CD14-positive monocyte (primary cell): ENCODE results near the gene NEGR1. TPM values are rescaled to one million over a fixed set of nuclear protein-coding genes. Genes with fewer than 3 reads are reported as not detected.

Source experiments
- DNase-seq, 3 donors: peaks; one replicate each; pipeline ENCODE4 v3.0.0-alpha.2; 2011 to 2022
- H2AFZ ChIP-seq: 2 replicates; pipeline ENCODE4 v1.6.0; 2012; ENCODE audit warnings: mild to moderate bottlenecking, low read depth, low read length, inconsistent platforms; ENCODE audit not compliant: insufficient read depth, poor library complexity, severe bottlenecking
- H3K27ac ChIP-seq, 2 donors: 1 replicate in 1 of 2; 2 replicates in 1 of 2; pipeline ENCODE4 v1.5.1; 2012 to 2013; ENCODE audit warnings: low read length in 2 of 2, control low read depth in 1 of 2, inconsistent platforms in 1 of 2, low read depth in 1 of 2, mild to moderate bottlenecking in 1 of 2
- H3K27me3 ChIP-seq, 2 donors: one replicate each; pipeline versions ENCODE4 v1.6.0 to v1.6.1; 2011 to 2013; ENCODE audit warnings: low read length in 2 of 2; ENCODE audit not compliant: control insufficient read depth in 2 of 2, insufficient read depth in 2 of 2
- H3K36me3 ChIP-seq, 2 donors: replicated peaks in 1 of 2; 1 replicate in 1 of 2; 2 replicates in 1 of 2; pipeline versions ENCODE4 v1.5.1 to v1.6.1; 2012 to 2013; ENCODE audit warnings: low read length in 2 of 2, control low read depth in 1 of 2, inconsistent platforms in 1 of 2, mild to moderate bottlenecking in 1 of 2; ENCODE audit not compliant: insufficient read depth in 2 of 2, control insufficient read depth in 1 of 2
- H3K4me1 ChIP-seq, 2 donors: 1 replicate in 1 of 2; 2 replicates in 1 of 2; pipeline versions ENCODE4 v1.5.1 to v1.6.1; 2012 to 2013; ENCODE audit warnings: low read length in 2 of 2, control low read depth in 1 of 2, inconsistent platforms in 1 of 2, mild to moderate bottlenecking in 1 of 2, moderate library complexity in 1 of 2; ENCODE audit not compliant: insufficient read depth in 2 of 2, control insufficient read depth in 1 of 2
- H3K4me2 ChIP-seq: replicated peaks from 2 replicates; pipeline ENCODE3; 2012; ENCODE audit warnings: low read length, moderate library complexity, mild to moderate bottlenecking; ENCODE audit not compliant: poor library complexity, severe bottlenecking; ENCODE audit errors: extremely low read depth
- H3K4me3 ChIP-seq, 3 experiments: fragments of 200-600 bp in 1 of 3; sonication (generic) in 1 of 3; replicated peaks in 1 of 3; 1 replicate in 2 of 3; 2 replicates in 1 of 3; pipeline ENCODE4 v1.5.1; 2011 to 2013; ENCODE audit warnings: low read length in 3 of 3, mild to moderate bottlenecking in 3 of 3, control low read depth in 2 of 3, low read depth in 2 of 3, inconsistent platforms in 1 of 3, moderate library complexity in 1 of 3
- H3K79me2 ChIP-seq: 2 replicates; pipeline ENCODE4 v1.6.0; 2012; ENCODE audit warnings: mild to moderate bottlenecking, control low read depth, inconsistent platforms, low read length, moderate library complexity; ENCODE audit not compliant: insufficient read depth
- H3K9ac ChIP-seq: 2 replicates; pipeline ENCODE4 v1.6.0; 2017; ENCODE audit warnings: low read length, mild to moderate bottlenecking; ENCODE audit not compliant: insufficient read depth, poor library complexity, severe bottlenecking
- H3K9me3 ChIP-seq, 2 donors: replicated peaks in 1 of 2; 1 replicate in 1 of 2; 2 replicates in 1 of 2; pipeline versions ENCODE4 v1.5.1 to v1.6.1; 2012 to 2013; ENCODE audit warnings: low read length in 2 of 2, control low read depth in 1 of 2; ENCODE audit not compliant: control insufficient read depth in 1 of 2, insufficient read depth in 1 of 2
- H4K20me1 ChIP-seq: 2 replicates; pipeline ENCODE4 v1.6.0; 2012; ENCODE audit warnings: mild to moderate bottlenecking, low read length, control low read depth, moderate library complexity; ENCODE audit not compliant: insufficient read depth
- H3K27ac Mint-ChIP-seq, 7 donors: one replicate each; pipeline ENCODE4 v1.8.0; 2020; ENCODE audit warnings: mild to moderate bottlenecking in 7 of 7, mixed read lengths in 7 of 7, moderate library complexity in 6 of 7, inconsistent platforms in 2 of 7
- H3K27me3 Mint-ChIP-seq, 3 donors: one replicate each; pipeline ENCODE4 v1.8.0; 2021 to 2022; ENCODE audit warnings: low read depth in 3 of 3, mild to moderate bottlenecking in 3 of 3, mixed read lengths in 3 of 3, moderate library complexity in 3 of 3, inconsistent platforms in 1 of 3
- H3K36me3 Mint-ChIP-seq, 2 donors: one replicate each; pipeline ENCODE4 v1.8.0; 2020; ENCODE audit warnings: mixed read lengths in 2 of 2, inconsistent platforms in 1 of 2, mild to moderate bottlenecking in 1 of 2
- H3K4me1 Mint-ChIP-seq: one replicate; pipeline ENCODE4 v1.8.0; 2020; ENCODE audit warnings: mild to moderate bottlenecking, mixed read lengths
- H3K4me3 Mint-ChIP-seq, 2 donors: one replicate each; pipeline ENCODE4 v1.8.0; 2020; ENCODE audit warnings: mild to moderate bottlenecking in 2 of 2, mixed read lengths in 2 of 2, moderate library complexity in 1 of 2
- H3K9me3 Mint-ChIP-seq, 7 donors: one replicate each; pipeline ENCODE4 v1.8.0; 2020 to 2022; ENCODE audit warnings: mixed read lengths in 7 of 7, mild to moderate bottlenecking in 6 of 7, moderate library complexity in 6 of 7, inconsistent platforms in 2 of 7
- CTCF ChIP-seq: fragments of 200-600 bp; IDR thresholded peaks from one replicate; pipeline ENCODE4 v1.8.0; 2022; ENCODE audit warnings: antibody characterized with exemption, mild to moderate bottlenecking
- WGBS: methylation state at CpG from one replicate; pipeline ENCODE4 v1.1.5; 2013; ENCODE audit warnings: missing lambda C conversion rate; ENCODE audit not compliant: insufficient coverage; 5-methylcytosine and 5-hydroxymethylcytosine counted together
- intact Hi-C, 2 donors: fragments of 100-400 bp; cut with micrococcal nuclease; formaldehyde crosslinking; loops; one replicate each; pipeline versions ENCODE4 v1.15.0 to v1.15.1; 2023
- polyA plus RNA-seq, 3 donors: library from polyadenylated mRNA; depleted of rRNA in 1 of 3; unstranded in 2 of 3; stranded (reverse) in 1 of 3; fragments of 300-500 nt in 2 of 3; fragments of >200 nt in 1 of 3; fragmentation: Illumina TruSeq in 2 of 3; gene quantifications; 1 replicate in 2 of 3; 2 replicates in 1 of 3; pipeline ENCODE4 v1.2.3, GENCODE V29; 2012 to 2021

Gene NEGR1
- polyA plus RNA-seq, 3 donors, result 0.03 to 0.15 (median 0.13) TPM

- H3K36me3 ChIP-seq, result no peaks in the 10 kb centered on the region
- no peak overlapping the region for H2AFZ ChIP-seq
- Mint-ChIP-seq H3K36me3 (no peaks in the 10 kb centered on the region), H3K4me3 (no peak overlapping the region), H3K4me1 (peaks cover 9% of the 10 kb centered on the region), H3K27me3 (no peaks in the 10 kb centered on the region), H3K9me3 (peaks cover 0 to 5% (median 0%) of the 10 kb centered on the region in 7 donors), H3K27ac (no peak overlapping the region)
- no peak for TF ChIP-seq CTCF
- no peak for DNase-seq
- H3K79me2 ChIP-seq, result no peaks in the 10 kb centered on the region
- no peaks in the 10 kb centered on the region for H3K9me3 ChIP-seq
- no peaks in the 10 kb centered on the region for H3K27me3 ChIP-seq
- no peaks in the 10 kb centered on the region for H4K20me1 ChIP-seq
- H3K4me3 ChIP-seq, result no peak overlapping the region
- WGBS, result no CpG with 5 or more reads among the region's 1 CpG
- H3K9ac ChIP-seq, result no peak overlapping the region
- intact Hi-C loops, result no loop called here
- no peaks in the 10 kb centered on the region for H3K4me1 ChIP-seq
- H3K4me2 ChIP-seq, result no peak overlapping the region
- H3K27ac ChIP-seq, result no peak overlapping the region
These were observed 494.2 kb downstream of the NEGR1 start for GRCh38 chr1:71788113-71788512.

- no peaks in the 10 kb centered on the region for H3K9me3 ChIP-seq
- Mint-ChIP-seq H3K36me3 (no peaks in the 10 kb centered on the region), H3K27ac (no peak overlapping the region), H3K27me3 (no peaks in the 10 kb centered on the region), H3K9me3 (peaks cover 0 to 5% (median 0%) of the 10 kb centered on the region in 7 donors), H3K4me1 (peaks cover 9% of the 10 kb centered on the region), H3K4me3 (no peak overlapping the region)
- intact Hi-C loops, result no loop called here
- no CpG with 5 or more reads among the region's 1 CpG for WGBS
- no peaks in the 10 kb centered on the region for H3K36me3 ChIP-seq
- no peaks in the 10 kb centered on the region for H3K27me3 ChIP-seq
- no peak overlapping the region for H3K9ac ChIP-seq
- H3K4me3 ChIP-seq, result no peak overlapping the region
- H3K27ac ChIP-seq, result no peak overlapping the region
- no peaks in the 10 kb centered on the region for H3K79me2 ChIP-seq
- H4K20me1 ChIP-seq, result no peaks in the 10 kb centered on the region
- H3K4me1 ChIP-seq, result no peaks in the 10 kb centered on the region
- H3K4me2 ChIP-seq, result no peak overlapping the region
- DNase-seq, result no peak
- TF ChIP-seq CTCF, result no peak
- no peak overlapping the region for H2AFZ ChIP-seq
These were observed 494.6 kb downstream of the NEGR1 start for GRCh38 chr1:71787699-71788098.
